Measurements from ENCODE around the gene MYOZ3.

The MYOZ3 gene

DNA sequence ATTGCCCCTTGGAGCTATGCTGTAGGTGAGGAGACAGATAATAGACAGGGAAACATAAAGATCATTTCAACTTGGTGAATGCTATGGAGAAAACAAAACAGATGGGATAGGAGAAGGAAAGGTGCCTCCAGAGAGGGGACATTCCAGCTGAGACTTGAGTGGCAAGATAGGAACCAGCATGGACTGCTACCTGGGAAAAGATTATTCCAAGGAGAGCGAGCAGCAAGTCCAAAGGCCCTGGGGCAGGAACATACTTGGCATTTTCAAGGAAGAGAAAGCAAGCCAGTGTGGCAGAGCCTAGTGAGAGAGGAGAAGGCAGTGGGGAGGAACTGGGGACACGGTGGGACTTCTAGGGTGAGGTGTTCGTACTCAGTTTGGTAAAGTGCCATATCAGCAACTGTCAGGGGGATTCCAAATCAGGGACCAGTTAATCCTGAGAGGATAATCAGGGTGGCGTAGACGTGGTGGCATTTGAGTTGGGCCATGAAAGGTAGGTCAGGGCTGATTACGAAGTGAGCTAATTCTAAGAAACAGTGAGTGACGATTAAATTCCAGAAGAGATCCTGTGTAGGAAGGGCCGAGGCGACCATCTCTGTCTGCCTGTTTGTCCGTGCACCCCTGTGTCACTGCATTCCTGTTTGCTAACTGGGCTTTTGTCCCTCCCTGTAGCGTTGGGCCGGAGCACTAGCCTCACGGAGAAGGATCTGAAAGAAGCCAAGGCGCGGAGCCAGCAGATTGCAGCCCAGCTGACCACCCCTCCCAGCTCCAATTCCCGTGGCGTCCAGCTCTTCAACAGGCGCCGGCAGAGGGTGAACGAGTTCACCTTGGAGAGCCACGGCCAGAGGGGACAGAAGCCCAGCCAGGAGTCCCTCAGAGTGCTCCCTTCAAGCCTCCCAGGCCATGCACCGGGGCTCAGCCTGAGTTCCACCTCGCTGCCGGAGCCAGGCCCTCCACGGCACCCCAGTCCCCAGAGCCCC is 13.5 kb upstream of the MYOZ3 start:
- Histone ChIP-seq H3K27me3 (ENCODE audit: insufficient read depth, low read length, poor library complexity) (peaks cover 14% of the 10 kb centered on the region), H3K4me2 (ENCODE audit: insufficient read depth, low read length) (no peak overlapping the region), H3K4me1 (ENCODE audit: insufficient read depth, low read length) (no peaks in the 10 kb centered on the region), H3K9me3 (ENCODE audit: insufficient read depth, low read length, severe bottlenecking) (no peaks in the 10 kb centered on the region), H3K36me3 (ENCODE audit: insufficient read depth, low read length) (no peaks in the 10 kb centered on the region), H3K79me2 (ENCODE audit: insufficient read depth, low read length) (no peaks in the 10 kb centered on the region), H3K4me3 (ENCODE audit: low read depth in 1 of 2, low read length in 2 of 2) (no peak overlapping the region), H4K20me1 (ENCODE audit: insufficient read depth, low read length) (no peaks in the 10 kb centered on the region), H3K9ac (ENCODE audit: low read depth, low read length) (no peak overlapping the region), H2AFZ (ENCODE audit: low read depth, low read length) (no peak overlapping the region), H3K27ac (ENCODE audit: low read length) (no peak overlapping the region)
- no peak for ATAC-seq (ENCODE audit: insufficient read depth, low read depth)
- TF ChIP-seq, protein P1, sequence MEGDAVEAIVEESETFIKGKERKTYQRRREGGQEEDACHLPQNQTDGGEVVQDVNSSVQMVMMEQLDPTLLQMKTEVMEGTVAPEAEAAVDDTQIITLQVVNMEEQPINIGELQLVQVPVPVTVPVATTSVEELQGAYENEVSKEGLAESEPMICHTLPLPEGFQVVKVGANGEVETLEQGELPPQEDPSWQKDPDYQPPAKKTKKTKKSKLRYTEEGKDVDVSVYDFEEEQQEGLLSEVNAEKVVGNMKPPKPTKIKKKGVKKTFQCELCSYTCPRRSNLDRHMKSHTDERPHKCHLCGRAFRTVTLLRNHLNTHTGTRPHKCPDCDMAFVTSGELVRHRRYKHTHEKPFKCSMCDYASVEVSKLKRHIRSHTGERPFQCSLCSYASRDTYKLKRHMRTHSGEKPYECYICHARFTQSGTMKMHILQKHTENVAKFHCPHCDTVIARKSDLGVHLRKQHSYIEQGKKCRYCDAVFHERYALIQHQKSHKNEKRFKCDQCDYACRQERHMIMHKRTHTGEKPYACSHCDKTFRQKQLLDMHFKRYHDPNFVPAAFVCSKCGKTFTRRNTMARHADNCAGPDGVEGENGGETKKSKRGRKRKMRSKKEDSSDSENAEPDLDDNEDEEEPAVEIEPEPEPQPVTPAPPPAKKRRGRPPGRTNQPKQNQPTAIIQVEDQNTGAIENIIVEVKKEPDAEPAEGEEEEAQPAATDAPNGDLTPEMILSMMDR (IDR thresholded peaks at IDR 0.05; ENCODE audit: borderline replicate concordance, extremely low read depth, low read length, poor library complexity, severe bottlenecking) = no peak
- TF ChIP-seq EZH2 (IDR thresholded peaks at IDR 0.05; ENCODE audit: borderline replicate concordance, low read depth, low read length, severe bottlenecking) = no peak
- no peak for DNase-seq

DNA sequence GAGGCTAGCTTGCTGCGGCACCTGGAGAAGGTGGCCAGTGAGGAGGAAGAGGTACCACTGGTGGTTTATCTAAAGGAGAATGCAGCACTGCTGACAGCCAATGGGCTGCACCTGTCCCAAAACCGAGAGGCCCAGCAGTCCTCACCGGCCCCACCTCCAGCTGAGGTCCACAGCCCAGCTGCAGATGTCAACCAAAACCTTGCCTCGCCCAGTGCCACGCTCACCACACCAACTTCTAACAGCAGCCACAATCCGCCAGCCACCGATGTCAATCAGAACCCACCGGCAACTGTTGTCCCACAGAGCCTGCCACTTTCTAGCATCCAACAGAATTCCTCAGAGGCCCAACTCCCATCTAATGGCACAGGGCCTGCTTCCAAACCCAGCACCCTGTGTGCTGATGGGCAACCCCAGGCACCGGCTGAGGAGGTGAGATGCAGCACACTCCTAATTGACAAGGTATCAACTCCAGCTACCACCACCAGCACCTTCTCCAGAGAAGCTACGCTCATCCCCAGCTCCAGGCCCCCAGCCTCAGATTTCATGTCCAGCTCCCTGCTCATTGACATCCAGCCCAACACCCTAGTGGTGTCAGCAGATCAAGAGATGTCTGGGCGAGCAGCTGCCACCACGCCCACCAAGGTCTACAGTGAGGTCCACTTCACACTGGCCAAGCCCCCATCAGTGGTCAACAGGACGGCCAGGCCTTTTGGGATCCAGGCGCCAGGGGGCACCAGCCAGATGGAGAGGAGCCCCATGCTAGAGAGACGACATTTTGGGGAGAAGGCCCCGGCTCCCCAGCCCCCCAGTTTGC is 12.6 kb upstream of the MYOZ3 start:
- Histone ChIP-seq H3K27ac (ENCODE audit: low read length) (no peak overlapping the region), H3K9me3 (ENCODE audit: insufficient read depth, low read length, severe bottlenecking) (no peaks in the 10 kb centered on the region), H3K36me3 (ENCODE audit: insufficient read depth, low read length) (no peaks in the 10 kb centered on the region), H3K4me2 (ENCODE audit: insufficient read depth, low read length) (no peak overlapping the region), H4K20me1 (ENCODE audit: insufficient read depth, low read length) (no peaks in the 10 kb centered on the region), H3K9ac (ENCODE audit: low read depth, low read length) (no peak overlapping the region), H3K4me3 (ENCODE audit: low read depth in 1 of 2, low read length in 2 of 2) (no peak overlapping the region), H3K79me2 (ENCODE audit: insufficient read depth, low read length) (no peaks in the 10 kb centered on the region), H2AFZ (ENCODE audit: low read depth, low read length) (no peak overlapping the region), H3K27me3 (ENCODE audit: insufficient read depth, low read length, poor library complexity) (peaks cover 14% of the 10 kb centered on the region), H3K4me1 (ENCODE audit: insufficient read depth, low read length) (no peaks in the 10 kb centered on the region)
- ATAC-seq (ENCODE audit: insufficient read depth, low read depth) (no peak), DNase-seq (no peak)
- TF ChIP-seq, protein P1 (IDR thresholded peaks at IDR 0.05; ENCODE audit: borderline replicate concordance, extremely low read depth, low read length, poor library complexity, severe bottlenecking) = no peak
- no peak for TF ChIP-seq EZH2 (IDR thresholded peaks at IDR 0.05; ENCODE audit: borderline replicate concordance, low read depth, low read length, severe bottlenecking)

GRCh38 chr5:150649108-150650020 is 11.7 kb upstream of the MYOZ3 start:
- DNase-seq (no peak), ATAC-seq (ENCODE audit: insufficient read depth, low read depth) (no peak)
- Histone ChIP-seq H3K9me3 (ENCODE audit: insufficient read depth, low read length, severe bottlenecking) (no peaks in the 10 kb centered on the region), H4K20me1 (ENCODE audit: insufficient read depth, low read length) (no peaks in the 10 kb centered on the region), H2AFZ (ENCODE audit: low read depth, low read length) (no peak overlapping the region), H3K4me1 (ENCODE audit: insufficient read depth, low read length) (no peaks in the 10 kb centered on the region), H3K79me2 (ENCODE audit: insufficient read depth, low read length) (no peaks in the 10 kb centered on the region), H3K27ac (ENCODE audit: low read length) (no peak overlapping the region), H3K9ac (ENCODE audit: low read depth, low read length) (no peak overlapping the region), H3K4me2 (ENCODE audit: insufficient read depth, low read length) (no peak overlapping the region), H3K4me3 (ENCODE audit: low read depth in 1 of 2, low read length in 2 of 2) (no peak overlapping the region), H3K27me3 (ENCODE audit: insufficient read depth, low read length, poor library complexity) (peaks cover 11% of the 10 kb centered on the region), H3K36me3 (ENCODE audit: insufficient read depth, low read length) (no peaks in the 10 kb centered on the region)
- TF ChIP-seq EZH2 (IDR thresholded peaks at IDR 0.05; ENCODE audit: borderline replicate concordance, low read depth, low read length, severe bottlenecking) = no peak
- TF ChIP-seq, protein P1 (IDR thresholded peaks at IDR 0.05; ENCODE audit: borderline replicate concordance, extremely low read depth, low read length, poor library complexity, severe bottlenecking) = no peak

All from DND-41 (cell line).